Neuronal stem cell (in vitro differentiated cells): Measurements from ENCODE around the gene BRIP1.

Experiments
- DNase-seq: peaks from one replicate; pipeline ENCODE4 v3.0.0-alpha.2; 2013; ENCODE audit warnings: low spot score
- H2AFZ ChIP-seq: one replicate; pipeline ENCODE4 v1.6.1; 2013; ENCODE audit warnings: mild to moderate bottlenecking, low read length, inconsistent platforms
- H2AK5ac ChIP-seq: 2 replicates; pipeline ENCODE4 v1.6.1; 2013; ENCODE audit warnings: low read depth, mild to moderate bottlenecking, inconsistent platforms, low read length, moderate library complexity, mixed read lengths
- H2BK120ac ChIP-seq: 2 replicates; pipeline ENCODE4 v1.6.1; 2013; ENCODE audit warnings: low read depth, mild to moderate bottlenecking, inconsistent platforms, low read length, moderate library complexity, mixed read lengths
- H2BK12ac ChIP-seq: one replicate; pipeline ENCODE4 v1.6.1; 2013; ENCODE audit warnings: low read length, inconsistent platforms
- H2BK15ac ChIP-seq: 2 replicates; pipeline ENCODE4 v1.6.1; 2013; ENCODE audit warnings: mild to moderate bottlenecking, low read length, inconsistent platforms, mixed read lengths
- H2BK5ac ChIP-seq: one replicate; pipeline ENCODE4 v1.6.1; 2013; ENCODE audit warnings: inconsistent platforms, mild to moderate bottlenecking, low read length, moderate library complexity
- H3K14ac ChIP-seq: one replicate; pipeline ENCODE4 v1.6.1; 2013; ENCODE audit warnings: low read length, inconsistent platforms
- H3K18ac ChIP-seq: 2 replicates; pipeline ENCODE4 v1.6.1; 2013; ENCODE audit warnings: low read length, inconsistent platforms
- H3K23ac ChIP-seq: 2 replicates; pipeline ENCODE4 v1.6.1; 2013; ENCODE audit warnings: low read depth, mild to moderate bottlenecking, mixed read lengths, low read length, inconsistent platforms; ENCODE audit not compliant: poor library complexity
- H3K27ac ChIP-seq: replicated peaks from 3 replicates; pipeline ENCODE4 v1.5.1; 2013; ENCODE audit warnings: low read length, inconsistent platforms
- H3K27me3 ChIP-seq, 3 experiments: 2 replicates each; pipeline ENCODE4 v1.6.1; 2013; ENCODE audit warnings: low read length in 3 of 3, mild to moderate bottlenecking in 2 of 3, inconsistent platforms in 1 of 3, low read depth in 1 of 3, mixed read lengths in 1 of 3, moderate library complexity in 1 of 3; ENCODE audit not compliant: control insufficient read depth in 3 of 3, insufficient read depth in 3 of 3
- H3K36me3 ChIP-seq, 2 donors: replicated peaks in 1 of 2; 2 replicates each; pipeline ENCODE4 v1.6.1; 2013; ENCODE audit warnings: low read length in 2 of 2; ENCODE audit not compliant: control insufficient read depth in 2 of 2, insufficient read depth in 2 of 2
- H3K4ac ChIP-seq: 2 replicates; pipeline ENCODE4 v1.6.1; 2013; ENCODE audit warnings: inconsistent platforms, mild to moderate bottlenecking, low read length, moderate library complexity
- H3K4me1 ChIP-seq, 2 donors: 1 replicate in 1 of 2; 2 replicates in 1 of 2; pipeline ENCODE4 v1.6.1; 2013; ENCODE audit warnings: low read length in 2 of 2, low read depth in 1 of 2; ENCODE audit not compliant: control insufficient read depth in 2 of 2, insufficient read depth in 1 of 2
- H3K4me2 ChIP-seq: one replicate; pipeline ENCODE4 v1.6.1; 2013; ENCODE audit warnings: mild to moderate bottlenecking, low read length, inconsistent platforms; ENCODE audit not compliant: insufficient read depth, poor library complexity, severe bottlenecking
- H3K4me3 ChIP-seq, 2 donors: 2 replicates each; pipeline ENCODE4 v1.5.1; 2013; ENCODE audit warnings: low read length in 2 of 2, mild to moderate bottlenecking in 2 of 2, inconsistent platforms in 1 of 2, moderate library complexity in 1 of 2
- H3K79me1 ChIP-seq: one replicate; pipeline ENCODE4 v1.6.1; 2013; ENCODE audit warnings: low read depth, mild to moderate bottlenecking, inconsistent platforms, low read length, moderate library complexity
- H3K9ac ChIP-seq: one replicate; pipeline ENCODE4 v1.6.1; 2013; ENCODE audit warnings: mild to moderate bottlenecking, low read depth, low read length, inconsistent platforms; ENCODE audit not compliant: poor library complexity
- H3K9me3 ChIP-seq, 2 donors: replicated peaks in 1 of 2; 2 replicates each; pipeline versions ENCODE3 to v1.6.1; 2013; ENCODE audit warnings: low read length in 2 of 2, mild to moderate bottlenecking in 2 of 2, inconsistent platforms in 1 of 2, low read depth in 1 of 2, mixed read lengths in 1 of 2, moderate library complexity in 1 of 2; ENCODE audit not compliant: control insufficient read depth in 2 of 2, insufficient read depth in 1 of 2
- H4K8ac ChIP-seq: one replicate; pipeline ENCODE4 v1.6.1; 2013; ENCODE audit warnings: low read depth, mild to moderate bottlenecking, inconsistent platforms, low read length, moderate library complexity
- H4K91ac ChIP-seq: one replicate; pipeline ENCODE4 v1.6.1; 2013; ENCODE audit warnings: low read length, low read depth, mild to moderate bottlenecking, inconsistent platforms; ENCODE audit not compliant: poor library complexity
- WGBS, 2 donors: extraction: QIAGEN DNeasy Blood & Tissue Kit; methylation state at CpG; one replicate each; pipeline ENCODE4 v1.1.7; 2013; ENCODE audit warnings: missing lambda C conversion rate in 2 of 2, mixed read lengths in 1 of 2; ENCODE audit not compliant: insufficient read length in 2 of 2, insufficient replicate concordance in 1 of 2; ENCODE audit errors: extremely low coverage in 2 of 2; 5-methylcytosine and 5-hydroxymethylcytosine counted together

Gene BRIP1

GRCh38 chr17:61875804-61876203, 12.5 kb upstream of the BRIP1 start:
- Histone ChIP-seq H3K79me1 (no peaks in the 10 kb centered on the region), H2AFZ (no peak overlapping the region), H3K4me1 (no peaks in the 10 kb centered on the region), H3K18ac (no peak overlapping the region), H2BK5ac (no peak overlapping the region), H3K9ac (no peak overlapping the region), H3K4me3 (no peak overlapping the region), H3K4ac (no peak overlapping the region), H2AK5ac (no peak overlapping the region), H4K91ac (no peak overlapping the region), H3K4me2 (no peak overlapping the region), H3K36me3 (peaks cover 1 to 98% of the 10 kb centered on the region in 2 donors), H3K27ac (no peak overlapping the region), H2BK15ac (no peak overlapping the region), H2BK12ac (no peak overlapping the region), H3K23ac (no peak overlapping the region), H2BK120ac (no peak overlapping the region), H3K14ac (no peak overlapping the region), H4K8ac (no peak overlapping the region), H3K9me3 (no peaks in the 10 kb centered on the region), H3K27me3 (no peaks in the 10 kb centered on the region)
- no CpG with 5 or more reads among the region's 3 CpGs for WGBS, 2 donors
- DNase-seq: no peak

GRCh38 chr17:61875285-61875684, 12.0 kb upstream of the BRIP1 start:
- Histone ChIP-seq H2AK5ac (no peak overlapping the region), H4K8ac (no peak overlapping the region), H2BK120ac (no peak overlapping the region), H3K9ac (no peak overlapping the region), H3K4me3 (no peak overlapping the region), H3K14ac (no peak overlapping the region), H2BK12ac (no peak overlapping the region), H3K27ac (no peak overlapping the region), H3K79me1 (no peaks in the 10 kb centered on the region), H3K27me3 (no peaks in the 10 kb centered on the region), H3K4me2 (no peak overlapping the region), H2AFZ (no peak overlapping the region), H3K36me3 (peaks cover 1 to 98% of the 10 kb centered on the region in 2 donors), H3K4ac (no peak overlapping the region), H3K18ac (no peak overlapping the region), H4K91ac (no peak overlapping the region), H3K9me3 (no peaks in the 10 kb centered on the region), H3K23ac (no peak overlapping the region), H3K4me1 (no peaks in the 10 kb centered on the region), H2BK15ac (no peak overlapping the region), H2BK5ac (no peak overlapping the region)
- no CpG with 5 or more reads among the region's 1 CpG for WGBS, 2 donors
- DNase-seq: no peak

- Histone ChIP-seq H4K91ac (no peak overlapping the region), H3K4me3 (no peak overlapping the region)
- no CpG with 5 or more reads among the region's 2 CpGs for WGBS, 2 donors
These were observed 10.7 kb upstream of the BRIP1 start for GRCh38 chr17:61874075-61874474.

GRCh38 chr17:61872099-61872498, 8.8 kb upstream of the BRIP1 start:
- no peaks in the 10 kb centered on the region for H3K4me1 ChIP-seq
- H3K14ac ChIP-seq: no peak overlapping the region
- H3K9ac ChIP-seq: no peak overlapping the region
- H3K9me3 ChIP-seq: no peaks in the 10 kb centered on the region
- no peak overlapping the region for H4K91ac ChIP-seq
- no peak overlapping the region for H3K27ac ChIP-seq
- no peak overlapping the region for H2AK5ac ChIP-seq
- no peak overlapping the region for H2BK5ac ChIP-seq
- no peak overlapping the region for H2BK120ac ChIP-seq
- H3K4me2 ChIP-seq: no peak overlapping the region
- no peak overlapping the region for H2AFZ ChIP-seq
- no peaks in the 10 kb centered on the region for H3K79me1 ChIP-seq
- H4K8ac ChIP-seq: no peak overlapping the region
- H3K23ac ChIP-seq: no peak overlapping the region
- H3K4me3 ChIP-seq: no peak overlapping the region
- H3K18ac ChIP-seq: no peak overlapping the region
- H3K36me3 ChIP-seq: peaks cover 0 to 100% of the 10 kb centered on the region in 2 donors
- no CpG with 5 or more reads among the region's 3 CpGs for WGBS, 2 donors
- no peaks in the 10 kb centered on the region for H3K27me3 ChIP-seq
- DNase-seq: no peak
- H3K4ac ChIP-seq: no peak overlapping the region
- H2BK15ac ChIP-seq: no peak overlapping the region
- no peak overlapping the region for H2BK12ac ChIP-seq

More at GRCh38 chr17:61874075-61874474, 10.7 kb upstream of the BRIP1 start:
- H2AFZ ChIP-seq: no peak overlapping the region
- no peaks in the 10 kb centered on the region for H3K4me1 ChIP-seq
- H2BK15ac ChIP-seq: no peak overlapping the region
- H3K79me1 ChIP-seq: no peaks in the 10 kb centered on the region
- no peak overlapping the region for H3K23ac ChIP-seq
- H3K36me3 ChIP-seq: peaks cover 1 to 99% of the 10 kb centered on the region in 2 donors
- H2BK5ac ChIP-seq: no peak overlapping the region
- no peak overlapping the region for H3K14ac ChIP-seq
- H2AK5ac ChIP-seq: no peak overlapping the region
- no peaks in the 10 kb centered on the region for H3K27me3 ChIP-seq
- no peak overlapping the region for H3K4ac ChIP-seq
- no peaks in the 10 kb centered on the region for H3K9me3 ChIP-seq
- H3K9ac ChIP-seq: no peak overlapping the region
- no peak overlapping the region for H3K4me2 ChIP-seq
- H3K18ac ChIP-seq: no peak overlapping the region
- no peak overlapping the region for H4K8ac ChIP-seq
- H2BK12ac ChIP-seq: no peak overlapping the region
- H2BK120ac ChIP-seq: no peak overlapping the region
- no peak overlapping the region for H3K27ac ChIP-seq
- DNase-seq: no peak
